Caco-2 (cell line): ENCODE measurements around the gene RPP25L. TPM values are rescaled to one million over a fixed set of nuclear protein-coding genes. Genes with fewer than 3 reads are reported as not detected.

ENCODE experiments used
- BruUV-seq: library from RNA; stranded (reverse); fragments of 400-500 nt; replicated peaks from 2 replicates; lab custom pipeline; 2021; lab: Mats Ljungman, UMichigan
- CTCF ChIA-PET: fragments of 300-600 bp; sonication (Branson Sonifier 250); formaldehyde crosslinking; loops from one replicate; lab custom pipeline; 2022; ENCODE audit warnings: antibody characterized with exemption; lab: Charles Lee
- POLR2A ChIA-PET: fragments of 300-600 bp; sonication (Branson Sonifier 250); formaldehyde crosslinking; loops from one replicate; lab custom pipeline; 2022; ENCODE audit warnings: antibody characterized with exemption; lab: Charles Lee
- DNase-seq, 2 experiments: peaks; one replicate each; pipeline versions ENCODE4 v3.0.0 to v3.0.0-alpha.2; 2020 to 2022
- H3K27me3 ChIP-seq: replicated peaks from 2 replicates; pipeline ENCODE4 v1.6.0; 2011; ENCODE audit warnings: low read length; ENCODE audit not compliant: control insufficient read depth, insufficient read depth
- H3K36me3 ChIP-seq: 2 replicates; pipeline ENCODE4 v1.5.1; 2011; ENCODE audit warnings: low read length; ENCODE audit not compliant: control insufficient read depth, insufficient read depth
- H3K4me1 ChIP-seq: fragments of 250-450 bp; sonication (Bioruptor Pico); 2 replicates; pipeline ENCODE4 v1.5.1; 2020; ENCODE audit warnings: mild to moderate bottlenecking
- H3K4me3 ChIP-seq: 2 replicates; pipeline ENCODE4 v1.5.1; 2011; ENCODE audit warnings: low read depth, mild to moderate bottlenecking, control low read depth, low read length
- H3K9me3 ChIP-seq: fragments of 250-450 bp; sonication (Bioruptor Pico); 2 replicates; pipeline ENCODE4 v1.5.1; 2020; ENCODE audit warnings: mild to moderate bottlenecking, moderate library complexity
- H3K27ac Mint-ChIP-seq: one replicate; pipeline ENCODE4 v1.8.0; 2022; ENCODE audit warnings: mixed read lengths; ENCODE audit not compliant: unreplicated experiment
- H3K27me3 Mint-ChIP-seq: one replicate; pipeline ENCODE4 v1.8.0; 2022; ENCODE audit warnings: mixed read lengths; ENCODE audit not compliant: insufficient read depth, unreplicated experiment
- H3K36me3 Mint-ChIP-seq: one replicate; pipeline ENCODE4 v1.8.0; 2022; ENCODE audit warnings: mild to moderate bottlenecking, mixed read lengths; ENCODE audit not compliant: insufficient read depth, unreplicated experiment
- H3K4me1 Mint-ChIP-seq: one replicate; pipeline ENCODE4 v1.8.0; 2022; ENCODE audit warnings: low read depth, mixed read lengths; ENCODE audit not compliant: unreplicated experiment
- H3K4me3 Mint-ChIP-seq: one replicate; pipeline ENCODE4 v1.8.0; 2022; ENCODE audit warnings: mild to moderate bottlenecking, moderate library complexity, mixed read lengths; ENCODE audit not compliant: unreplicated experiment
- H3K9me3 Mint-ChIP-seq: one replicate; pipeline ENCODE4 v1.8.0; 2022; ENCODE audit warnings: mixed read lengths; ENCODE audit not compliant: unreplicated experiment
- intact Hi-C: fragments of 100-400 bp; cut with micrococcal nuclease; formaldehyde crosslinking; loops from one replicate; pipeline ENCODE4 v1.10.0; 2022; ENCODE audit not compliant: unreplicated experiment
- total RNA-seq: library from RNA; stranded (reverse); gene quantifications from 2 replicates; pipeline ENCODE4 v1.2.3, GENCODE V29; 2022
- TF ChIP-seq, protein P1 (sequence below), 2 experiments: fragments of 200-600 bp in 1 of 2; IDR thresholded peaks; 1 replicate in 1 of 2; 2 replicates in 1 of 2; pipeline versions ENCODE4 v1.5.1 to v1.8.0; 2011 to 2022; ENCODE audit warnings: antibody characterized with exemption in 1 of 2, control low read depth in 1 of 2, inconsistent platforms in 1 of 2, low read depth in 1 of 2, low read length in 1 of 2, mild to moderate bottlenecking in 1 of 2, moderate library complexity in 1 of 2; ENCODE audit not compliant: insufficient read depth in 1 of 2, severe bottlenecking in 1 of 2, unreplicated experiment in 1 of 2

Gene RPP25L
- total RNA-seq, 1 experiment from 2014 or later: 27.4 TPM

DNA sequence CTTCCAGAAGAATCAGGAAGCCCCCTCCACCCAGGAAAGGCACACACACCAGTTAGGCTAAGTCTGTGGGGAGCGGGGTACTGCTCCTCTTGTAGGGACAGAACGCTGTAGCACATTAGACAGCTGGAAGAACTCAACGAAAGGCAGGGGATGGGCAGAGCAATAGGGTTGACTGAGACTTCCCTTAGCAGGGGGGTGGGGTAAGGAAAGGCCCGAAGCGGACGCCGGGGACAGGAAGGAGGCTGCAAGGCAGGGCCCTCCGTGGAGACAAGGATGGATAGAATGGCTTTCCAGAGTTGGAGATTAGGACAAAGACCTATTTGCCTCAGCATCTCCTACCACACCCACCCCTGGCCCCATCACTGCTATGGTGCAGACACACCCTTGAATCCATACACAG is 36.7 kb downstream of the RPP25L start:
- ChIA-PET POLR2A (no interaction called here), CTCF (no interaction called here)
- BruUV-seq: no TSS peak
- Mint-ChIP-seq H3K27me3 (peaks cover 11% of the 10 kb centered on the region), H3K4me1 (no peaks in the 10 kb centered on the region), H3K9me3 (no peaks in the 10 kb centered on the region), H3K36me3 (no peaks in the 10 kb centered on the region), H3K27ac (no peak overlapping the region), H3K4me3 (no peak overlapping the region)
- TF ChIP-seq, protein P1, sequence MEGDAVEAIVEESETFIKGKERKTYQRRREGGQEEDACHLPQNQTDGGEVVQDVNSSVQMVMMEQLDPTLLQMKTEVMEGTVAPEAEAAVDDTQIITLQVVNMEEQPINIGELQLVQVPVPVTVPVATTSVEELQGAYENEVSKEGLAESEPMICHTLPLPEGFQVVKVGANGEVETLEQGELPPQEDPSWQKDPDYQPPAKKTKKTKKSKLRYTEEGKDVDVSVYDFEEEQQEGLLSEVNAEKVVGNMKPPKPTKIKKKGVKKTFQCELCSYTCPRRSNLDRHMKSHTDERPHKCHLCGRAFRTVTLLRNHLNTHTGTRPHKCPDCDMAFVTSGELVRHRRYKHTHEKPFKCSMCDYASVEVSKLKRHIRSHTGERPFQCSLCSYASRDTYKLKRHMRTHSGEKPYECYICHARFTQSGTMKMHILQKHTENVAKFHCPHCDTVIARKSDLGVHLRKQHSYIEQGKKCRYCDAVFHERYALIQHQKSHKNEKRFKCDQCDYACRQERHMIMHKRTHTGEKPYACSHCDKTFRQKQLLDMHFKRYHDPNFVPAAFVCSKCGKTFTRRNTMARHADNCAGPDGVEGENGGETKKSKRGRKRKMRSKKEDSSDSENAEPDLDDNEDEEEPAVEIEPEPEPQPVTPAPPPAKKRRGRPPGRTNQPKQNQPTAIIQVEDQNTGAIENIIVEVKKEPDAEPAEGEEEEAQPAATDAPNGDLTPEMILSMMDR (IDR thresholded peaks at IDR 0.05; ENCODE audit: insufficient read depth in 1 of 2, low read depth in 1 of 2, low read length in 1 of 2, severe bottlenecking in 1 of 2, unreplicated experiment in 1 of 2): no peak
- H3K36me3 ChIP-seq: no peaks in the 10 kb centered on the region
- no peaks in the 10 kb centered on the region for H3K4me1 ChIP-seq
- intact Hi-C loops: no loop called here
- H3K9me3 ChIP-seq: no peaks in the 10 kb centered on the region
- no peak overlapping the region for H3K4me3 ChIP-seq
- H3K27me3 ChIP-seq: no peaks in the 10 kb centered on the region
- no peak for DNase-seq

DNA sequence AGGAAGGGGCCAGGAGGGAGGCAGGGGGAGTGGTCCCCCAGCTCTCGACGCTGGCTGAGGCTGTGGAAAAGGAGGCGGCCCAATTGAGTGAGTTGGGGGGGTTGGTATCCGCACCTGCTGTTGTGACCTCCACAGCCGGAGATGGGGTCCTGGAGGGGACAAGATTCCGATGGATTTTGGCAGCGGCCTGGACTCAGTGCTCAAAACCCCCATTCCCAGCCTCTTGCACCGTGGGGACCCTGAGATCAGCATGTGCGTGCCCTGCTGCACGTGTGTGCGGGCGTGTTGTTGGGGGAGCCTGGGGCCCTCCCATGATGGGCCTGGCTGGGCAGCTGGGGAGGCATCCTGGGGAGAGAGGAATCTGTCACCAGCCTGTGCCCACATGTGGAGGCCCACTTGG is 37.3 kb downstream of the RPP25L start:
- Mint-ChIP-seq H3K36me3 (no peaks in the 10 kb centered on the region), H3K27me3 (peaks cover 11% of the 10 kb centered on the region), H3K9me3 (no peaks in the 10 kb centered on the region), H3K4me3 (no peak overlapping the region), H3K4me1 (no peaks in the 10 kb centered on the region), H3K27ac (no peak overlapping the region)
- no peaks in the 10 kb centered on the region for H3K9me3 ChIP-seq
- no peak for DNase-seq
- no peaks in the 10 kb centered on the region for H3K36me3 ChIP-seq
- no peak overlapping the region for H3K4me3 ChIP-seq
- TF ChIP-seq, protein P1 (IDR thresholded peaks at IDR 0.05; ENCODE audit: insufficient read depth in 1 of 2, low read depth in 1 of 2, low read length in 1 of 2, severe bottlenecking in 1 of 2, unreplicated experiment in 1 of 2): no peak
- H3K4me1 ChIP-seq: no peaks in the 10 kb centered on the region
- POLR2A ChIA-PET: no interaction called here
- no TSS peak for BruUV-seq
- intact Hi-C loops: no loop called here
- CTCF ChIA-PET: no interaction called here
- no peaks in the 10 kb centered on the region for H3K27me3 ChIP-seq

DNA sequence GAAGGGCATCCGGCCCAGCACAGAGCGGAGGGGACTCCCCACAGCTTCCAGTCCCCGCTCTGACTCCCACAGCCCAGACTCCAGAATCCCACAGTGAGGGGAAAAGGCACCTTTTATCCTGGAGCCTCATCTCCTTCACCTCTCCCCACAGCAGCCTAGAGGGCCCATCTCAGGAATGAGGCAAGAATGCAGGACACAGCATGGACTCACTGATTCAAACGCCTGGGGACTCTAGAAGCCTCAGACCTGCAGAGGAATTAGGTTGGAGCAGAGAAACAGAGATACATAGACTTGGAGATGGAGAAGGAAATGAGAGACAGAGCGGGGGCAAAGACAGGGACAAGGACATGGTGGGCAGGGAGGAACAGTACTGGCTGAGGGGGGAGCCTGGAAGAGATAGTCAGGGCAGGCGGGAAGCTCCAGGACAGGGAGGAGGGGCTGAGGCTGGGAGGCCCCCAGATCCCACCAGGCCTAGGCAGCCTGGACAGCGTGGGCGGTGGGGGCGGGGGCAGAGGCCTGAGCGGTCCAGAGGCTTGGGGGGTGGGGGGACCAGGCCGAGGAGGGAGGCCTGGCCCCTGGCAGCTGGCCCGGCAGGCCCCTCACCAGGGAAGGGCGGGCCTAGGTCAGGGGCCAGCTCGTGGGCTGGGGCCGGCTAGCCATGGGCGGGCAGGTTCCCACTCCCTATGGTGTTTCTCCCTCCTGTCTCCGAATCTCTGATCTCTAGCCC is 38.1 kb downstream of the RPP25L start:
- Histone ChIP-seq H3K4me3 (no peak overlapping the region), H3K27me3 (no peaks in the 10 kb centered on the region), H3K4me1 (no peaks in the 10 kb centered on the region), H3K36me3 (no peaks in the 10 kb centered on the region), H3K9me3 (no peaks in the 10 kb centered on the region)
- Mint-ChIP-seq H3K4me3 (no peak overlapping the region), H3K4me1 (no peaks in the 10 kb centered on the region), H3K9me3 (no peaks in the 10 kb centered on the region), H3K27ac (no peak overlapping the region), H3K36me3 (no peaks in the 10 kb centered on the region), H3K27me3 (peaks cover 7% of the 10 kb centered on the region)
- POLR2A ChIA-PET: no interaction called here
- TF ChIP-seq, protein P1 (IDR thresholded peaks at IDR 0.05; ENCODE audit: insufficient read depth in 1 of 2, low read depth in 1 of 2, low read length in 1 of 2, severe bottlenecking in 1 of 2, unreplicated experiment in 1 of 2): no peak
- CTCF ChIA-PET: no interaction called here
- no peak for DNase-seq
- intact Hi-C loops: no loop called here
- no TSS peak for BruUV-seq
